CD4-positive, CD25-positive, alpha-beta regulatory T cell (primary cell): ENCODE measurements around the gene MRPL32. TPM values are rescaled to one million over a fixed set of nuclear protein-coding genes. Genes with fewer than 3 reads are reported as not detected.

Experiments used
- ATAC-seq, 2 donors: fragments of 150-1000 bp; cut with Tn5 transposase; one replicate each; pipeline ENCODE4 v1.10.0; 2021; ENCODE audit warnings: low read depth in 2 of 2, moderate number of reproducible peaks in 2 of 2, moderate library complexity in 1 of 2
- DNase-seq, 3 donors: peaks; one replicate each; pipeline versions ENCODE4 v3.0.0 to v3.0.0-alpha.2; 2012 to 2022; ENCODE audit warnings: mixed read lengths in 1 of 3
- H3K27ac ChIP-seq: one replicate; pipeline ENCODE4 v1.7.0; 2013; ENCODE audit warnings: mild to moderate bottlenecking, low read length; ENCODE audit not compliant: insufficient read depth, poor library complexity, severe bottlenecking
- H3K27me3 ChIP-seq: one replicate; pipeline ENCODE4 v1.7.0; 2013; ENCODE audit warnings: low read length; ENCODE audit not compliant: control insufficient read depth, insufficient read depth
- H3K36me3 ChIP-seq: one replicate; pipeline ENCODE4 v1.7.0; 2013; ENCODE audit warnings: mild to moderate bottlenecking, low read length, moderate library complexity; ENCODE audit not compliant: control insufficient read depth, insufficient read depth
- H3K4me1 ChIP-seq: 2 replicates; pipeline ENCODE4 v1.7.0; 2013; ENCODE audit warnings: mild to moderate bottlenecking, low read length; ENCODE audit not compliant: insufficient read depth, control insufficient read depth, poor library complexity, severe bottlenecking
- H3K4me3 ChIP-seq: one replicate; pipeline ENCODE4 v1.7.0; 2013; ENCODE audit warnings: low read depth, mild to moderate bottlenecking, low read length, moderate library complexity
- H3K9me3 ChIP-seq, 2 experiments: 1 replicate in 1 of 2; 2 replicates in 1 of 2; pipeline ENCODE4 v1.7.0; 2013; ENCODE audit warnings: low read length in 2 of 2, mild to moderate bottlenecking in 1 of 2, moderate library complexity in 1 of 2; ENCODE audit not compliant: control insufficient read depth in 2 of 2
- H3K27ac Mint-ChIP-seq, 3 donors: one replicate each; pipeline ENCODE4 v1.8.0; 2020 to 2022; ENCODE audit warnings: mild to moderate bottlenecking in 3 of 3, mixed read lengths in 3 of 3, moderate library complexity in 2 of 3
- H3K27me3 Mint-ChIP-seq: one replicate; pipeline ENCODE4 v1.8.0; 2022; ENCODE audit warnings: mild to moderate bottlenecking, mixed read lengths
- H3K36me3 Mint-ChIP-seq: one replicate; pipeline ENCODE4 v1.8.0; 2020; ENCODE audit warnings: mixed read lengths
- H3K4me1 Mint-ChIP-seq, 4 donors: one replicate each; pipeline ENCODE4 v1.8.0; 2020 to 2022; ENCODE audit warnings: mixed read lengths in 4 of 4, mild to moderate bottlenecking in 1 of 4
- H3K4me3 Mint-ChIP-seq, 4 donors: one replicate each; pipeline ENCODE4 v1.8.0; 2020 to 2022; ENCODE audit warnings: mild to moderate bottlenecking in 4 of 4, mixed read lengths in 4 of 4, moderate library complexity in 3 of 4
- H3K9me3 Mint-ChIP-seq, 7 donors: one replicate each; pipeline ENCODE4 v1.8.0; 2020 to 2022; ENCODE audit warnings: mixed read lengths in 7 of 7, mild to moderate bottlenecking in 3 of 7, moderate library complexity in 2 of 7
- polyA plus RNA-seq, 4 donors: library from polyadenylated mRNA; unstranded; fragments of 300-500 nt; fragmentation: Illumina TruSeq; gene quantifications; one replicate each; pipeline ENCODE4 v1.2.3, GENCODE V29; 2021
- total RNA-seq: library from RNA; stranded (reverse); gene quantifications from one replicate; pipeline ENCODE4 v1.2.3, GENCODE V29; 2022

Gene MRPL32
- total and polyA plus RNA-seq, 5 donors from 2014 or later = 37.6 to 86.0 (median 64.6) TPM

GRCh38 chr7:42956062-42956461 lies 23.9 kb downstream of the MRPL32 start:
- Histone ChIP-seq H3K4me1 (no peaks in the 10 kb centered on the region), H3K9me3 (peaks cover 3 to 5% of the 10 kb centered on the region in 2 experiments), H3K4me3 (no peak overlapping the region), H3K27me3 (peaks cover 4% of the 10 kb centered on the region), H3K36me3 (no peaks in the 10 kb centered on the region), H3K27ac (no peak overlapping the region)
- Mint-ChIP-seq H3K27me3 (peaks cover 26% of the 10 kb centered on the region), H3K9me3 (peaks cover 0 to 13% (median 5%) of the 10 kb centered on the region in 7 donors), H3K4me1 (no peaks in the 10 kb centered on the region), H3K27ac (no peak overlapping the region), H3K36me3 (no peaks in the 10 kb centered on the region), H3K4me3 (no peak overlapping the region)
- no peak for ATAC-seq
- DNase-seq = no peak

- peaks cover 35% of the 10 kb centered on the region for H3K27me3 Mint-ChIP-seq
- Histone ChIP-seq H3K4me1 (no peaks in the 10 kb centered on the region), H3K27me3 (peaks cover 3% of the 10 kb centered on the region), H3K9me3 (peaks cover 3 to 5% of the 10 kb centered on the region in 2 experiments), H3K27ac (no peak overlapping the region), H3K4me3 (no peak overlapping the region), H3K36me3 (no peaks in the 10 kb centered on the region)
- H3K27ac Mint-ChIP-seq = no peak overlapping the region
- no peaks in the 10 kb centered on the region for H3K36me3 Mint-ChIP-seq
- H3K9me3 Mint-ChIP-seq = peaks cover 0 to 13% (median 5%) of the 10 kb centered on the region in 7 donors
- H3K4me3 Mint-ChIP-seq = no peak overlapping the region
- no peaks in the 10 kb centered on the region for H3K4me1 Mint-ChIP-seq
- ATAC-seq (no peak), DNase-seq (no peak)
Measured at GRCh38 chr7:42959549-42959948, 27.4 kb downstream of the MRPL32 start.

- Mint-ChIP-seq H3K4me3 (no peak overlapping the region), H3K4me1 (no peaks in the 10 kb centered on the region), H3K36me3 (no peaks in the 10 kb centered on the region), H3K9me3 (peaks cover 0 to 8% (median 1%) of the 10 kb centered on the region in 7 donors), H3K27me3 (peaks cover 29% of the 10 kb centered on the region), H3K27ac (no peak overlapping the region)
- Histone ChIP-seq H3K27ac (no peak overlapping the region), H3K4me3 (no peak overlapping the region), H3K4me1 (no peaks in the 10 kb centered on the region), H3K27me3 (peaks cover 2% of the 10 kb centered on the region), H3K36me3 (no peaks in the 10 kb centered on the region), H3K9me3 (peaks cover under 1 to 4% of the 10 kb centered on the region in 2 experiments)
- DNase-seq (no peak), ATAC-seq (no peak)
Measured at GRCh38 chr7:42960762-42961161, 28.6 kb downstream of the MRPL32 start.

- no peak for ATAC-seq
Measured at GRCh38 chr7:42961170-42961569, 29.0 kb downstream of the MRPL32 start.

GRCh38 chr7:42964293-42964692 lies 32.1 kb downstream of the MRPL32 start:
- Mint-ChIP-seq H3K27ac (no peak overlapping the region), H3K9me3 (peaks cover 0 to 2% (median 0%) of the 10 kb centered on the region in 7 donors), H3K36me3 (no peaks in the 10 kb centered on the region), H3K4me3 (no peak overlapping the region), H3K27me3 (peaks cover 38% of the 10 kb centered on the region), H3K4me1 (no peaks in the 10 kb centered on the region)
- ATAC-seq (no peak), DNase-seq (no peak)
- Histone ChIP-seq H3K36me3 (no peaks in the 10 kb centered on the region), H3K4me1 (no peaks in the 10 kb centered on the region), H3K9me3 (no peaks in the 10 kb centered on the region), H3K27ac (no peak overlapping the region), H3K4me3 (no peak overlapping the region), H3K27me3 (peaks cover 2% of the 10 kb centered on the region)

More at GRCh38 chr7:42961170-42961569, 29.0 kb downstream of the MRPL32 start:
- no peaks in the 10 kb centered on the region for H3K4me1 ChIP-seq
- H3K27ac Mint-ChIP-seq = no peak overlapping the region
- H3K27me3 ChIP-seq = peaks cover 2% of the 10 kb centered on the region
- H3K4me3 ChIP-seq = no peak overlapping the region
- H3K9me3 ChIP-seq = peaks cover 0 to 4% of the 10 kb centered on the region in 2 experiments
- no peak overlapping the region for H3K4me3 Mint-ChIP-seq
- no peaks in the 10 kb centered on the region for H3K4me1 Mint-ChIP-seq
- peaks cover 29% of the 10 kb centered on the region for H3K27me3 Mint-ChIP-seq
- H3K36me3 Mint-ChIP-seq = no peaks in the 10 kb centered on the region
- H3K9me3 Mint-ChIP-seq = peaks cover 0 to 8% (median 1%) of the 10 kb centered on the region in 7 donors
- H3K36me3 ChIP-seq = no peaks in the 10 kb centered on the region
- DNase-seq = no peak
- H3K27ac ChIP-seq = no peak overlapping the region

GRCh38 chr7:42964849-42965805 lies 33.0 kb downstream of the MRPL32 start:
- Mint-ChIP-seq H3K27ac (no peak overlapping the region), H3K4me1 (no peaks in the 10 kb centered on the region), H3K4me3 (no peak overlapping the region), H3K9me3 (peaks cover 0 to 2% (median 0%) of the 10 kb centered on the region in 7 donors), H3K36me3 (no peaks in the 10 kb centered on the region), H3K27me3 (peaks cover 30% of the 10 kb centered on the region)
- Histone ChIP-seq H3K4me1 (no peaks in the 10 kb centered on the region), H3K9me3 (no peaks in the 10 kb centered on the region), H3K4me3 (no peak overlapping the region), H3K36me3 (no peaks in the 10 kb centered on the region), H3K27ac (no peak overlapping the region), H3K27me3 (peaks cover 2% of the 10 kb centered on the region)
- DNase-seq (no peak), ATAC-seq (no peak)

GRCh38 chr7:42967391-42967790 lies 35.2 kb downstream of the MRPL32 start:
- H3K4me1 ChIP-seq = no peaks in the 10 kb centered on the region
- no peaks in the 10 kb centered on the region for H3K9me3 ChIP-seq
- H3K27ac ChIP-seq = no peak overlapping the region
- H3K36me3 ChIP-seq = no peaks in the 10 kb centered on the region
- H3K27me3 ChIP-seq = no peaks in the 10 kb centered on the region
- Mint-ChIP-seq H3K36me3 (no peaks in the 10 kb centered on the region), H3K4me3 (no peak overlapping the region), H3K9me3 (peaks cover 0 to 2% (median 0%) of the 10 kb centered on the region in 7 donors), H3K4me1 (no peaks in the 10 kb centered on the region), H3K27me3 (peaks cover 24% of the 10 kb centered on the region), H3K27ac (no peak overlapping the region)
- DNase-seq (no peak), ATAC-seq (no peak)
- H3K4me3 ChIP-seq = no peak overlapping the region
